IPS-18c (cell line): Measurements from ENCODE around the gene TCF12.

ENCODE experiments used
- H3K4me3 ChIP-seq: 2 replicates; pipeline ENCODE4 v1.7.0; 2013; ENCODE audit warnings: low read depth, mild to moderate bottlenecking, low read length, moderate library complexity; ENCODE audit not compliant: insufficient read depth
- H3K9me3 ChIP-seq: one replicate; pipeline ENCODE4 v1.6.1; 2013; ENCODE audit warnings: mild to moderate bottlenecking, low read length, moderate library complexity; ENCODE audit not compliant: control insufficient read depth, insufficient read depth

The TCF12 gene

DNA sequence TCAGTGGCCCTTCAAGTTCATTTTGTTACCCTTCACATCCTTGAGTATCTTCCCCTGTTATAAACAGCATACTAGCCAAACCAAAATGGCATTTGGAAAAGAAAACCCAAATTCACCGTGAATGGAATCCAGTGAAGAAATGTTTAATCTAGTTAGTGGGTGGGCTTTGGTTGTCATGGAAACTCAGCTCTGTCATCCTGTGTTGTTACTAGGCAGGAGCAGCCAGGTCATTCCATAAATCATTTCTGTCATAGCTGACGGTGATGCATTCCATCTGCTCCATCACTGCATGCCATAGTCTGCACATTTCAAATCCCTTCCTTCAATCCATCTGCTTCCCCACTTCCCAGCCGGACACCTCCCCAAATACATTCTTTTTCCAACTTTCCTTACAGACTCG lies 317.4 kb downstream of the TCF12 start:
- no peaks in the 10 kb centered on the region for H3K9me3 ChIP-seq

DNA sequence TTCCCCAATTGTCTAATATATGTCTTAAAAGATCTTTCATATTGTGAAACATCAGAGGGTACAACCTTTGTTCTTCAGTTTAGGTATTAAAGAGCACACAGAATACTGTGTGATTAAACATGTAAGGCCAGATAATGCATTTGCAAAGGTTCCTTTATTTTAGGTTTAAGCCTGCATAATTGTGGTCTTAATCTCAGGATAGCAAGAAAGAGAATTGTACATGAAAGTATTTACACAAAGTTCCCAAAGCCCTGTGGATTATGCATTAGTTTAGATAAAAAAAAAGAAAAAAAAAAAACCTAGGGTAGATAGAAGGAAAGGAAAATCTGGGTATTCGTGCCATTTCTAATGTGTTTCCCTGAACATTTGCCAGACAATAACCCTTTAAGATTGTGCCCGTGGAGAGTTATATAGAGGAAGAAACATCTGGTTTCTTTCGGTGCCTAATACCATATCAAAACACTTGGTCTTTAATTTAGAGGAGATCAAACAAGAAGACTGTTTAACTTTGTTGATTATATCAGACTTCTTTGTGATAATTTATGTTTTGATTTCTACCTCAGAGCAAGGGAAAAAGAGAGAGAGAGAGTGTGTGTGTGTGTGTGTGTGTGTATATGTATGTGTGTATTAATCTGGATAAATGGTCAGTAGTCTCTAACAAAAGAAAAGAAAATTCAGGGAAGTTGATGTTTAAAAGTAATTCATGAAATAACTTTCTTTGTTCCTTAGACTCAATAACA lies 318.3 kb downstream of the TCF12 start:
- Histone ChIP-seq H3K4me3 (no peak overlapping the region), H3K9me3 (no peaks in the 10 kb centered on the region)

More for the DNA sequence above, 317.4 kb downstream of the TCF12 start:
- no peak overlapping the region for H3K4me3 ChIP-seq

DNA sequence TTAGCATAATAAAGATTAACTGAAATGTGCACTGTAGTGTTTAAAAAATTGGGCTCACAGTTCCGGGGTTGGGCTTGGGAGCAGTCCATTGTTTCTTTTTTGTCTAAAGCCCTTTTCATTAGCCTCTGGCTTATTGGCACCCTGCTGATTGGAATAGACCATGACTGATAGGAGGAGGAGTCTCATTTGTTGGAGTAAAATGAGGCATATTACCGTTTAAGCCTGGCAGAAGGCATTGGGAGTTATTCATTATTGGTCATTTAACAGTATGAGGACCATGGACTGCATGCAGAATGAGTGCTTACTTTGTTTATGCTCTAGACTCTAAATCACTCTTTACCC lies 318.8 kb downstream of the TCF12 start:
- Histone ChIP-seq H3K4me3 (no peak overlapping the region), H3K9me3 (no peaks in the 10 kb centered on the region)

DNA sequence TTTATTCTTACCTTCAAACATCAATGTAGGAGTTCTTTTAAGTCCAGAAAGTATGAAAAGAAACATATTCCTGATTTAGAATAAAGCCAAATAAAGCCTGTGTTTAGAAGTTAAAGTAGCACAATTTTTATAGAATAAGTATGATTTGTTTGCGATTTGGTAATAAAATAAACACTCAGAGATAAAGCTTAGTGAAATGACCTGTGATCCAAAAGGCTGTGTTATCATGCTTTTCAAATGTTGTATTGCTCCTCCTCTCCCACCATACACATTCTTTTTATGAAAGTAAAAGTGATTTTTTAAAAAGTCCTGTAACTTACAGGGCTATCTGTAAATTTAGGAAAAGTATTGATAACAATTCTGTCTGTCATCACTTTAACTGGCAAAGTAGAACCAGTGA lies 319.2 kb downstream of the TCF12 start:
- Histone ChIP-seq H3K9me3 (no peaks in the 10 kb centered on the region), H3K4me3 (no peak overlapping the region)

DNA sequence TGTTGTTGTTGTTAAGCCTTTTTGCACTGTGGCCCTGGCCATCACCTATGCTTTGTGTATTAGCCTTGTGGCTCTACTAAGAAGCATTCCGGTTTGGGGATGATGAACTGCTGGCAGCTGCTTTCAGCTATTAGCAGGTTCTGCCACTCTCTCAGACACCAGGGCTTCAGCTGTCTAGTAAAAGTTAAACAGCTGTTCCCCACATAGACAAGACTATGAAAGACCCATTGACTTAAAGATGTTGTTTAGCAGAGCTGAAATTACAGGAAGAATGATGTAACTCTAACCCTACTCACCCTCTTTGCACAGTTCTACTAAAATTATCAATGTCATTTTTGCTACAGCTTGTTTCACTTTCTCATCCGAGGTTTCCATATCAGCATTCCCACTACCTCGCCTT lies 326.7 kb downstream of the TCF12 start:
- no peaks in the 10 kb centered on the region for H3K9me3 ChIP-seq

DNA sequence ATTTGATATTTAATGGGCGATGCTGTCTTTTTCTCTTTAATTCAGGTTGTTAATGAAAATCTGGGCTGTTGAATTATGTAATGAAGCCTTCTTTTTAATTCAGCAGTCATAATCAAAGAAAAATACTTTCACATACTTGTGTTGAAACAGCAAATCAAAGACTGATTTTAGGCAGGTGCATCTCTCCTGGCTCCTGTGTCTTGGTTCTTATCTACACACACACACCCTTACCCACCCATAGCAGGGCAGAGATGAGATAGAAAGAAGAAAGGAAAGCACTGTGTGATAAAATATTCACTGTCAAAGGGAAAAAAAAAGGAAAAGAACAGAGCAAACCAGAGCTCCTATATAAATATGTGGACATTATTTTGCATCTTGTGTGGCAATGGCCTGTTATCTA lies 327.3 kb downstream of the TCF12 start:
- no peaks in the 10 kb centered on the region for H3K9me3 ChIP-seq

More for the DNA sequence above, 326.7 kb downstream of the TCF12 start:
- H3K4me3 ChIP-seq, result no peak overlapping the region

DNA sequence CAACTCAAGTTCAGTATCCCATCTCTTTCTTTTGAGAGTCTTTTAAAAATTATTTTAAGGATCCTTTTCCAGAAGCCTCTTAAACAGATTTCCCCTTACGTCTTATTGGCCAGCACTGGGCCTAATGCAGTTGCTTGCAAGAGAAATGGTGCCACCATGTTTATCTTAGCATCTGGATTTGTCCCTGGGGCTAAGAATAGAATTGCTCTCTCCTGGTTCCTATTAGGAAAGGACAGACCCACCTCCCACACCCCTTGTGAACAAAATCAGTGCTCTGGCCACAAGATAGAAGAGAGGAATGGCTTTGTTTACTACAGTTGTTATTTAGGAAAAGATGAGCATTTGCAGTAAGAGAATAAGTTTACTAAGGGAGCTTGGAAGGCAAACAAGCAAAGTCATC lies 329.6 kb downstream of the TCF12 start:
- no peak overlapping the region for H3K4me3 ChIP-seq
- no peaks in the 10 kb centered on the region for H3K9me3 ChIP-seq

More for the DNA sequence above, 327.3 kb downstream of the TCF12 start:
- no peak overlapping the region for H3K4me3 ChIP-seq

DNA sequence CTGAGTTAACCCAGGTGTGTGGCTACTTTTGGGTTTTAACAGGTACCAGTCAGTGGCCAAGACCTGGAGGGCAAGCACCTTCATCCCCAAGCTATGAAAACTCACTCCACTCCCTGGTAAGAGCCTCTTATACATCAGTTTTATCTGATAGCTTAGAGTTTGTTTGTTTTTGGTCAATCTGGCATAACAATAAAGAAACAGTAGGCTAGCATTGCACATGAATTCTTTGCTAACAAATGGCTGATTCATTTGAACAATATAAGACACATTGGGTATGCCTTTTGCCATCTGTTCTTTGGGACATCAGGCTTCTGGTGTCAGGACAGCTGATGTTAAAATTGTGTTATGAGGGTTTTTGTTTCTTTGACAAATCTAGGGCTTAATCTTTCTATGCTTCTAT lies 332.9 kb downstream of the TCF12 start:
- Histone ChIP-seq H3K9me3 (no peaks in the 10 kb centered on the region), H3K4me3 (no peak overlapping the region)

DNA sequence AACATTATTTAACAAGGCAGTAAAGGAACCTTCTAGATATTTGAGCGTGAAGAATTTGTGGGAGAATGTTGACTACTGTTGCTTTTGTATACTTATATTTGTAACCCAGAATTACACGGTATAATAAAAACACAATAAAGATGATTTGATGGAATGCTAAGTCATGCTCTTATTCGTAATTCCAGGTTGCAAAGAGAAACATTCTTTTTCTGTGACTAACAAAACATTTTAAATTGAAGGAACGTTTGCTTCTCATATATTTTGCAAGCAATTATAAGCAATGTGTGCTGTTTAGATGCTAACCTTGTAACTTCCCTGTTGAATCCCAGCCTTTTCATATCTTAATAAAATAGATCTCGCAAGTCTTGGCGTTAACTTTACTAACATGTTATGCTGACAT lies 333.5 kb downstream of the TCF12 start:
- no peak overlapping the region for H3K4me3 ChIP-seq
- no peaks in the 10 kb centered on the region for H3K9me3 ChIP-seq

DNA sequence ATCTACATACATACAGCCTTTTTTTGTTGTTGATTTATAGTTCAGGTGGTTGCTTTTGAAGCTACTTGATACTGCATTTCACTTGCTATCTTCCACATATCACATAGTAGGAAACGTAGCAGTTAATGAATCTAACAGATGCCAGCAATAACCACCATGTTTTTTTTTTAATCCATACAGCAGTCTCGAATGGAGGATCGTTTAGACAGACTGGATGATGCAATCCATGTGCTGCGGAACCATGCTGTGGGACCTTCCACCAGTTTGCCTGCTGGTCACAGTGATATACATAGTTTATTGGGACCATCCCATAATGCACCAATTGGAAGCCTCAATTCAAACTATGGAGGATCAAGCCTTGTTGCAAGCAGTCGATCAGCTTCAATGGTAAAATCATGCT lies 334.6 kb downstream of the TCF12 start:
- no peaks in the 10 kb centered on the region for H3K9me3 ChIP-seq
- H3K4me3 ChIP-seq, result no peak overlapping the region

DNA sequence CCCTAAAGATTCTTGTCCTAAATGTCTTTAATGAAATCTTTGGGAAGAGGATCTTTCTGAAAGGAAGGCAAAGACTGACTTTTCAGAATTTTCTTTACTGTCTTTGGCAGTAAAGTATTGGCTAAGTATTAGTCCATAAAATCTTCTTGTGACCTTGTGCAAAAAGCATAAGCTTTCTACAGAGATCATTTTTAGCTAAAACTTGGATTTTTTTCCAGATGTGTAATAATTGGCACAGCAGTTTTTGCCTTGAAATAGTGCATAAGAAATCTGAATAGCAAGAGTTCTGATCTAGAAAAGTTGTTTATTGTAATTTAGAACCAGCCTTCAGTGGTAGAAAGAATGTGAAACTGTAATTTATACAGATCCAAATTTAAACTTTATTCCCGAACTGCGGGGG lies 335.1 kb downstream of the TCF12 start:
- Histone ChIP-seq H3K9me3 (no peaks in the 10 kb centered on the region), H3K4me3 (no peak overlapping the region)

DNA sequence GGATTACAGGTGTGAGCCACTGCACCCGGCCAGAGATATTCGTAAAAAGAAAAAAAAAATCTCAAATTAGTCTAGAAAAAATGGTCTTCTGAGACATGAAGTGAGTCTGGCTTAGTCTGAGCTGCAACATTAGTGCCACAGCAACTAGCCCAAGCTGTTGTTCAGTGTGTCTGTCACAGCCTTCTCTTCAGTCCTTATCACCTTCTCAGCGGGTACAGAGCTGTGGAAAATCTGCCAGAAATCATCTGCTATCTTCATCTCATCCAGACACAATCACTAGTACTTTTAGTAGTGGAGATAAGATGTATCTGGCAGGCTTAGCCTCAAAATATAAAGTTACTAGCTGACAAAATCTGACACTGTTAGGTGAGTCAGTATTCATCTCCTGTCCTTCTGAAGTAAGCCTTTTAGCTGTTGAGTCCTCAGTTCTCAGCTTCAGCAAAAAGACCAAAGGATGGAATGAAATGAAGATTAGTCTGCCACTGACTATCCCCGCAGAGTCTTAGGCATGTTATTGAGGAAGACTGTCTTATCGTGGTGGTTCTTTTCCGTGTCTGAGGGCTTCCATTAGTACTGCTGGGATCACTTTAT lies 337.4 kb downstream of the TCF12 start:
- H3K4me3 ChIP-seq, result no peak overlapping the region
- no peaks in the 10 kb centered on the region for H3K9me3 ChIP-seq

DNA sequence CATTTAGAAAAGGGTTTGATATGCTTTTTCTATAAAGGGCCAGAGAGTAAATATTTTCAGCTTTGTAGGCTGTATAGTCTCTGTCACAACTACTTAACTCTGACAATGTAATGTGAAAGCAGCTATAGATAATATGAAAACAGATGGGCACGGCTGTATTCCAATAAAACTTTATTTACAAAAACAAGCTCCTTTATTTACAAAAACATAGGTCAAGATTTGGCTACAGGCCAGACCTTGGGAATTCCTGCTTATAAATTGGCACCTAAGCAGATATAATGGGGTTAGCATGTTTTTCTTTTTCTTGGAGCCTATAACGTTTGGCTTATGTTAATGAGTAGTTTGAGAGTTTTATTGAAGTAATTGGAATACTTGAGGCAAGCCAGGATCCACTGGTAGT lies 338.5 kb downstream of the TCF12 start:
- H3K4me3 ChIP-seq, result no peak overlapping the region

DNA sequence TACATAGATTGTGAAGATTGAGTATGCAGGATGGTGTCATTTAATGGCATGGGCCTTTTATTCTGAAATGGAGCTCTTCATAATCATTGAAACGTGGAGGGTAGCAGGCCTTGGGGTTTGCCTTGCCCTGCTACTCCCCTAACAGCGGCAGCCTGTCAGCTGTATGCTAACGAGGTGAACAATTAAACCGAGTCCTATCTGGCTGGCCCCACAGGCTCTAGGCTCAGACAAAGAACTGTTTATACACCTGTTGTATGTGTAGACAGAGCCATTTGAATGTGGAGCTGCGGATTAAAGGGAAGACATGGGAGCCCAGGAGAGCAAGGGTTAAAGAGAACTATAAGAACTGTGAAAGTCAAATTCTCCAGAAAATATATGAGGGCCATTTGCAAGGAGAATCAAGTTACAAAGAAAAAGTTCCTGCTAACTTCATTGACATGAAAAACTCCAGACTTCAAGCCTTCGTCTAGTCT lies 341.2 kb downstream of the TCF12 start:
- Histone ChIP-seq H3K4me3 (no peak overlapping the region), H3K9me3 (no peaks in the 10 kb centered on the region)

More for the DNA sequence above, 338.5 kb downstream of the TCF12 start:
- no peaks in the 10 kb centered on the region for H3K9me3 ChIP-seq

DNA sequence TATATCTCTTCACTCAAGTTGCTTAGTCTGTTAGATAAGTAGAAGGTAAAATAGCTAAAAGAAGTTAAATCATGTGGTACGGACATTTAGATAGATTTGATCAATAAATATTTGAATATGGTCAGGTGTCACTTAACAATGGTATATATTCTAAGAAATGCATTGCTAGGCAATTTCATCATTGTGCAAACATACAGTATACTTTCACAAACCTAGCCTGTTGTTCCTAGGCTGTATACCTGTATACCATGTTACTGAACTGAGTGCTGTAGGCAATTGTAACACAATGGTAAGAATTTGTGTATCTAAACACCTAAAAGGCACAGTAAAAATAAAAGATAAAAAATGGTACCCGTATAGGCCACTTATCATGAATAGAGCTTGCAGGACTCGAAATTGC lies 345.1 kb downstream of the TCF12 start:
- H3K9me3 ChIP-seq, result no peaks in the 10 kb centered on the region
- no peak overlapping the region for H3K4me3 ChIP-seq

DNA sequence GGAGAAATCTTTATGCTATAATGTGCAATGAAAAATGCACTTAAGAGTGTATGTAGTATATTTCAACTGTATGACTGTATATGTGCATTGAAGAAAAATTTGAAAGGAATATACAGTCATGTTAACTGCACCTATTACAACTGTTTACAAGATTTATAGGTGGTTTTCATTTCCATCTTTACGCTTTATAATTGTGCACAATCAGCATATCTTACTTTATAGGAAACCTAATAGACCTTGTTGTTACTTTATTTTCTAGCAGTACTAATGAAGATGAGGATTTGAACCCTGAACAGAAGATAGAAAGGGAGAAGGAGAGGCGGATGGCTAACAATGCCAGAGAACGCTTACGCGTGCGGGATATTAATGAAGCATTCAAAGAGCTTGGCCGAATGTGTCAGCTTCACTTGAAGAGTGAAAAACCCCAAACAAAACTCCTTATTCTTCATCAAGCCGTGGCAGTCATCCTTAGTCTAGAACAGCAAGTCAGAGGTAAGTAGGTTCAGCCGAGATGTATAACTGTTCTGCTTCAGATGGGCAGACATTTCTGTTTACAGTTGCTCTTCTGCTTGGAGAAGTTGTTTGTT lies 354.4 kb downstream of the TCF12 start:
- H3K4me3 ChIP-seq, result no peak overlapping the region
- H3K9me3 ChIP-seq, result no peaks in the 10 kb centered on the region

DNA sequence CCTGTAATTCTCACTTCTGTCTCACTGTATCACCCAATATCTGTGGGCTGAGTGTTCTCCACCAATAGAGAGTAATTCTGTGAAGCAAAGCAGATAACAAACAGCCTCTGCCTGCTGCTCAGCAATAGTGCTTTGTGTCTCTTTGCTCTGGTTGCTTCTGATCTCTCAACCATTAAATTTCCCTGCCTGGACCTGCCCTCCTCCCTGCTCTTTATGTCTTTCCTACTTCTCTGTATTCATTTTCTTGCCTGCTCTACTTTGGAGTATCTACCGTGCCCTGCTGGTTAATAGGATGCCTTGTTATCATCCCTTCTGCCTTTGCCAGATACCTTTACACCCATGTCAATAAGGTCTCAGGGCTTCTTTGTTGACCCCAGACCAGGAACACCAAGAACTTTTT lies 355.0 kb downstream of the TCF12 start:
- Histone ChIP-seq H3K4me3 (no peak overlapping the region), H3K9me3 (no peaks in the 10 kb centered on the region)

DNA sequence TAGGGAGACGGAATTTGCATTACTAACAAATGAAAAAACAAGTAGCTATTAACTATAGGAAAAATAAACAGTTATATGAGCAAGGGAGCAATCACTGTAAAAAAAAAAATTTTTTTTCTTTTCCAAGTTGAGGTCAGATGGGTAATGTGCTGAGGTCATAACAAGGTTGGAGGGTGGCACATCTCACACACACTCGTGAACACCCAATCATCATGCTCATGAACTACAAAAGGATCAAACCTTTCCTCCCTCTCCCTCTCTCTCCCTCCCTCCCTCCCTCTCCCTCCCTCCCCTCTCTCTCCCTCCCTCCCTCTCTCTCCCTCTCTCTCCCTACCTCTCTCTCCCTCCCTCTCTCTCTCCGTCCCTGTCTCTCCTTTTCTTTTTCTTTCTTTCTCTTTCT lies 360.0 kb downstream of the TCF12 start:
- no peaks in the 10 kb centered on the region for H3K9me3 ChIP-seq
- H3K4me3 ChIP-seq, result no peak overlapping the region
